ENCODE data around the gene PDE6B.

The PDE6B gene

GRCh38 chr4:679629-680028 lies 54.3 kb downstream of the PDE6B start:
- no peak for DNase-seq
- intact Hi-C loops (cut with DNase I) = loop anchor here (10.0 kb wide), 2 partner anchors 75 to 205 kb away; no protein-coding TSS in a partner anchor

- intact Hi-C loops (cut with DNase I) = no loop called here
- peak in 1 of 10 donors; percentile 43 for DNase-seq
Measured at GRCh38 chr4:680091-680490, 54.7 kb downstream of the PDE6B start.

- peak in 1 of 10 donors; percentile 78 for DNase-seq
- intact Hi-C loops (cut with DNase I) = no loop called here
Measured at GRCh38 chr4:680551-680927, 55.2 kb downstream of the PDE6B start.

GRCh38 chr4:680928-681645 lies 55.7 kb downstream of the PDE6B start:
- DNase-seq = peak in 2 of 10 donors; percentile 66 to 88
- intact Hi-C loops (cut with DNase I) = no loop called here

GRCh38 chr4:681736-682451 lies 56.5 kb downstream of the PDE6B start:
- DNase-seq = peak in 1 of 10 donors; percentile 76
- intact Hi-C loops (cut with DNase I) = no loop called here

- intact Hi-C loops (cut with DNase I) = no loop called here
- DNase-seq = peak in 1 of 10 donors; percentile 64
Measured at GRCh38 chr4:682490-683172, 57.3 kb downstream of the PDE6B start.

- intact Hi-C loops (cut with DNase I) = no loop called here
Measured at GRCh38 chr4:683247-683897, 58.0 kb downstream of the PDE6B start.

GRCh38 chr4:683982-684622 lies 58.7 kb downstream of the PDE6B start:
- peak; percentile 46 to 96 (median 76) for DNase-seq
- intact Hi-C loops (cut with DNase I) = no loop called here

More at GRCh38 chr4:683247-683897, 58.0 kb downstream of the PDE6B start:
- peak in 1 of 10 donors; percentile 79 for DNase-seq

- no peak for DNase-seq
- intact Hi-C loops (cut with DNase I) = no loop called here
Measured at GRCh38 chr4:684623-685327, 59.4 kb downstream of the PDE6B start.

GRCh38 chr4:685679-686412 lies 60.5 kb downstream of the PDE6B start:
- intact Hi-C loops (cut with DNase I) = no loop called here
- DNase-seq = peak in 1 of 10 donors; percentile 54

- DNase-seq = no peak
Measured at GRCh38 chr4:686413-687040, 61.2 kb downstream of the PDE6B start.

GRCh38 chr4:687048-687970 lies 61.9 kb downstream of the PDE6B start:
- peak in 3 of 10 donors; percentile 72 to 90 (median 89) for DNase-seq
- intact Hi-C loops (cut with DNase I) = no loop called here

More at GRCh38 chr4:686413-687040, 61.2 kb downstream of the PDE6B start:
- intact Hi-C loops (cut with DNase I) = no loop called here

GRCh38 chr4:687971-688853 lies 62.8 kb downstream of the PDE6B start:
- intact Hi-C loops (cut with DNase I) = no loop called here
- DNase-seq = peak in 2 of 10 donors; percentile 54 to 79

- DNase-seq = peak in 3 of 10 donors; percentile 58 to 86 (median 72)
- intact Hi-C loops (cut with DNase I) = no loop called here
Measured at GRCh38 chr4:688854-689681, 63.7 kb downstream of the PDE6B start, which contains the start of gene SLC49A3. TSS of gene SLC49A3 (minus strand) at chr4:689151. CDS start at chr4:689127, 24 bp downstream.

GRCh38 chr4:689723-690122 lies 64.3 kb downstream of the PDE6B start:
- DNase-seq = peak in 1 of 10 donors; percentile 18

More at GRCh38 chr4:689723-690122, 64.3 kb downstream of the PDE6B start:
- intact Hi-C loops (cut with DNase I) = no loop called here
